ENCODE measurements around the gene CSN3.

DNA sequence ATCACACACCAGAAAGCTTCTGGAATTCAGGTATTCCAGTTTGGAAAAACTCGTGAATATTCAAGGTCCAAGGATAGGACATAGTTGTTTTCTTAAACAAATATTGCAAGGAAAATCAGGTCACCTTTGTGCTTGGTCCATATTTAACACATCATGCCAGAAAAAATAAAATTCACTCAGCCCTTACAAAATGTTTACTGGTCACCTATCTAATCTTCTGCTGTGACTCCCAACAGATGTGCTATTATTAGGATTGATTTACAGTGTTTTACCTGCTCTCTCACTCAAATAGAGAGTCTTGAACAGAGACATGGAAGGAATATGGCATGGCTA, 9.5 kb downstream of the CSN3 start:
- TF ChIP-seq, protein P1, sequence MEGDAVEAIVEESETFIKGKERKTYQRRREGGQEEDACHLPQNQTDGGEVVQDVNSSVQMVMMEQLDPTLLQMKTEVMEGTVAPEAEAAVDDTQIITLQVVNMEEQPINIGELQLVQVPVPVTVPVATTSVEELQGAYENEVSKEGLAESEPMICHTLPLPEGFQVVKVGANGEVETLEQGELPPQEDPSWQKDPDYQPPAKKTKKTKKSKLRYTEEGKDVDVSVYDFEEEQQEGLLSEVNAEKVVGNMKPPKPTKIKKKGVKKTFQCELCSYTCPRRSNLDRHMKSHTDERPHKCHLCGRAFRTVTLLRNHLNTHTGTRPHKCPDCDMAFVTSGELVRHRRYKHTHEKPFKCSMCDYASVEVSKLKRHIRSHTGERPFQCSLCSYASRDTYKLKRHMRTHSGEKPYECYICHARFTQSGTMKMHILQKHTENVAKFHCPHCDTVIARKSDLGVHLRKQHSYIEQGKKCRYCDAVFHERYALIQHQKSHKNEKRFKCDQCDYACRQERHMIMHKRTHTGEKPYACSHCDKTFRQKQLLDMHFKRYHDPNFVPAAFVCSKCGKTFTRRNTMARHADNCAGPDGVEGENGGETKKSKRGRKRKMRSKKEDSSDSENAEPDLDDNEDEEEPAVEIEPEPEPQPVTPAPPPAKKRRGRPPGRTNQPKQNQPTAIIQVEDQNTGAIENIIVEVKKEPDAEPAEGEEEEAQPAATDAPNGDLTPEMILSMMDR (conservative IDR thresholded peaks at IDR 0.05; ENCODE audit: low read length): no peak
- no peak for TF ChIP-seq EZH2phosphoT487 (IDR thresholded peaks at IDR 0.05; ENCODE audit: borderline replicate concordance, low read depth, low read length)
